GM23248 (cell line): ENCODE data around the gene CNST.

ENCODE experiments used
- EZH2 ChIP-seq: fragments of 200-600 bp; sonication (generic); IDR thresholded peaks from 2 replicates; pipeline ENCODE4 v1.6.1; 2018; ENCODE audit warnings: antibody characterized with exemption, mild to moderate bottlenecking; ENCODE audit not compliant: insufficient read depth, poor library complexity, severe bottlenecking
- EZH2phosphoT487 ChIP-seq: fragments of 200-600 bp; sonication (generic); IDR thresholded peaks from 2 replicates; pipeline ENCODE4 v1.6.1; 2018; ENCODE audit warnings: antibody characterized with exemption, moderate library complexity, mild to moderate bottlenecking, low read depth; ENCODE audit not compliant: insufficient read depth

DNA sequence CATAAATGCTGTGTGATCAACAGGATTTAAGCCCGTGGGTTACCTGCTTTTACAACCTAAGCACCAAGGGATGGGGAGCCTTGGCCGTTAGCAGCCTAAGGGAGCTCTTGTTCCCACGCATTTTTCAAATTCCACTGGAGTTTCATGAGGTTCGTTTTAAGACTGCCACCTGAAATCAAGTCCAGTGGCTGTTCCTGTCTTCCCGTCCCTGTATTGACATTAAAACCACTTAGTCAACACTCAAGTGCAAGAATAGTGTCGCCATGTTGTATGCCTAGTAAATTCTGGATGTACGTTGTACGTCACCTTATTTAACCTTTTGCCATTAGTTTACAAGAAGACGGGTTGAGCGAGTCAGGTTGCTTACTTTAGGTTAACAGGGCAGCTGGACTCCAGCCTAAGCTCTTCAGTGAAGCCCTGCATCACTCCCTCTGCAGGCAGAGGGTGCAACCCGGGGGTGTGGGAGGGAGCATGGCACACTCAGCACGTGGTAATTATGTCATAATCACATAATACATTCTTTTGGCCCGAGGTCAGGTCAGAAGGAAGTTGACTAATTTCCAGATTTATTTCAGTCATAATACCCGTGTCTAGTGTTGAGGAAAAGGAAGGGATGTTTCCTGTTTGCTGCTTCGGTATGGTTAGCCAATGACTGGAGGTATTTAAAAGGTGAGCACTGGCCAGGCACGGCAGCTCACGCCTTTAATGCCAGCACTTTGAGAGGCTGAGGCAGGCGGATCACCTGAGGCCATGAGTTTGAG lies 42.5 kb downstream of the CNST start:
- TF ChIP-seq EZH2: no peak
- no peak for TF ChIP-seq EZH2phosphoT487
